ENCODE results near the gene NAT14. TPM values are rescaled to one million over a fixed set of nuclear protein-coding genes. Genes with fewer than 3 reads are reported as not detected.

The NAT14 gene
- polyA plus RNA-seq, 1 experiment, result 34.8 TPM

GRCh38 chr19:55451163-55451964 lies 33.6 kb upstream of the NAT14 start:
- POLR2A ChIA-PET, result no interaction called here

GRCh38 chr19:55451965-55452748 lies 32.8 kb upstream of the NAT14 start:
- no peak for TF ChIP-seq CTCF (IDR thresholded peaks at IDR 0.05; ENCODE audit: insufficient read depth, low read depth, low read length)
- ChIA-PET POLR2A (no interaction called here), CTCF (interaction anchor here (0.6 to 2.1 kb wide), 5 partner anchors 16 to 311 kb away, joined by 3 to 9 read pairs (median 4); partner anchors contain the start of gene ZNF628)
- H3K4me3 ChIP-seq (ENCODE audit: low read depth, low read length), result 0 out of 2 replicates have a peak overlapping the region, but pooled peaks have one; percentile 2
- H3K36me3 ChIP-seq (ENCODE audit: control insufficient read depth, insufficient read depth, low read length), result peaks cover 3% of the 10 kb centered on the region
- peaks cover 16% of the 10 kb centered on the region for H3K27me3 ChIP-seq (ENCODE audit: control insufficient read depth, insufficient read depth, low read length)
- DNase-seq (ENCODE audit: low read depth), result no peak

More at GRCh38 chr19:55451163-55451964, 33.6 kb upstream of the NAT14 start:
- TF ChIP-seq CTCF (IDR thresholded peaks at IDR 0.05; ENCODE audit: insufficient read depth, low read depth, low read length), result no peak
- Histone ChIP-seq H3K27me3 (ENCODE audit: control insufficient read depth, insufficient read depth, low read length) (peaks cover 16% of the 10 kb centered on the region), H3K36me3 (ENCODE audit: control insufficient read depth, insufficient read depth, low read length) (peaks cover 3% of the 10 kb centered on the region), H3K4me3 (ENCODE audit: low read depth, low read length) (0 out of 2 replicates have a peak overlapping the region, but pooled peaks have one; percentile 2)
- DNase-seq (ENCODE audit: low read depth), result no peak
- CTCF ChIA-PET, result interaction anchor here (0.6 to 0.9 kb wide), 2 partner anchors 16 to 262 kb away, joined by 4 read pairs; no protein-coding TSS in a partner anchor

DNA sequence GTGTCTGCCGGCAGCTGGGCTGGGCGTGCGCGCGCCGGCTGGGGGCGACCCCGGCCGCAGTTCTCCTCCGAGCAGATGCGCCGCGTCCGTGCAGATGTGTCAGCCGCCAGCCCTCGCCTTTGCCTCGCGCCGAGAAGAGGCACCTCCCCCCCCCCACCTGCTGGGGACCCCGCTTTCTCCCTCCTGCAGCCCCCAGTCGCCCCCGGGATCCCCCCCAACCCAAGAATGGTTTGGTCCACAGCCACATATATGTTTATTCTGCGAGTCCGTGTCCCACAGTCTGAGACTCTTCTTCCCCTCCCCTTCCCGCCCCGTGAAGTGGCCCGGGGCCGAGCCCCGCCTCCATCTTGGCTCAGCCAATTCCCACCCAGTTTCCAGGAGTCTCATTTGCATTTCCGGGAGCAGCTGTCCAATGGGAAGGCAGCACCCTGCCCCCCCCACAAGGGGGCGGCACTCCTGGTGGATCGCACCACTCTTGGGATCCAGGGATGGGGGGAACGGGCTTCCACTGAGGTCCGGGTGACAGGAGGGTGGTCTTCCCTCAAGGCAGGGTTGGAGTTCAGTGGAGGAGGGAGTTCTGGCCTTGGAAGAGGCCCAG lies 32.1 kb upstream of the NAT14 start:
- 0 out of 2 replicates have a peak, but pooled peaks have one; percentile 27 for TF ChIP-seq CTCF (IDR thresholded peaks at IDR 0.05; ENCODE audit: insufficient read depth, low read depth, low read length)
- POLR2A ChIA-PET, result no interaction called here
- no peak overlapping the region for H3K4me3 ChIP-seq (ENCODE audit: low read depth, low read length)

GRCh38 chr19:55453511-55454260 lies 31.3 kb upstream of the NAT14 start:
- peaks cover 3% of the 10 kb centered on the region for H3K36me3 ChIP-seq (ENCODE audit: control insufficient read depth, insufficient read depth, low read length)
- no peak for DNase-seq (ENCODE audit: low read depth)
- ChIA-PET POLR2A (interaction anchor here (0.5 kb wide), 2 partner anchors 34 to 333 kb away, joined by 3 to 10 read pairs; no protein-coding TSS in a partner anchor), CTCF (interaction anchor here (0.6 to 2.1 kb wide), 12 partner anchors 9 to 317 kb away, joined by 3 to 10 read pairs (median 4); partner anchors contain the start of genes NAT14, SSC5D and ZNF628)
- H3K27me3 ChIP-seq (ENCODE audit: control insufficient read depth, insufficient read depth, low read length), result peaks cover 16% of the 10 kb centered on the region
- no peak for TF ChIP-seq CTCF (IDR thresholded peaks at IDR 0.05; ENCODE audit: insufficient read depth, low read depth, low read length)
- no peak overlapping the region for H3K4me3 ChIP-seq (ENCODE audit: low read depth, low read length)

More for the DNA sequence above, 32.1 kb upstream of the NAT14 start:
- CTCF ChIA-PET, result interaction anchor here (1.0 to 2.1 kb wide), 8 partner anchors 8 to 317 kb away, joined by 3 to 10 read pairs (median 5); partner anchors contain the start of genes SSC5D and ZNF628
- Histone ChIP-seq H3K36me3 (ENCODE audit: control insufficient read depth, insufficient read depth, low read length) (peaks cover 3% of the 10 kb centered on the region), H3K27me3 (ENCODE audit: control insufficient read depth, insufficient read depth, low read length) (peaks cover 16% of the 10 kb centered on the region)
- DNase-seq (ENCODE audit: low read depth), result peak; percentile 25
